ENCODE data around the gene STK32B. TPM values are rescaled to one million over a fixed set of nuclear protein-coding genes. Genes with fewer than 3 reads are reported as not detected.

The STK32B gene
- total and polyA plus RNA-seq, 2 of the 4 experiments (the other 2 are of a cell fraction), result 5.5 to 6.3 TPM

DNA sequence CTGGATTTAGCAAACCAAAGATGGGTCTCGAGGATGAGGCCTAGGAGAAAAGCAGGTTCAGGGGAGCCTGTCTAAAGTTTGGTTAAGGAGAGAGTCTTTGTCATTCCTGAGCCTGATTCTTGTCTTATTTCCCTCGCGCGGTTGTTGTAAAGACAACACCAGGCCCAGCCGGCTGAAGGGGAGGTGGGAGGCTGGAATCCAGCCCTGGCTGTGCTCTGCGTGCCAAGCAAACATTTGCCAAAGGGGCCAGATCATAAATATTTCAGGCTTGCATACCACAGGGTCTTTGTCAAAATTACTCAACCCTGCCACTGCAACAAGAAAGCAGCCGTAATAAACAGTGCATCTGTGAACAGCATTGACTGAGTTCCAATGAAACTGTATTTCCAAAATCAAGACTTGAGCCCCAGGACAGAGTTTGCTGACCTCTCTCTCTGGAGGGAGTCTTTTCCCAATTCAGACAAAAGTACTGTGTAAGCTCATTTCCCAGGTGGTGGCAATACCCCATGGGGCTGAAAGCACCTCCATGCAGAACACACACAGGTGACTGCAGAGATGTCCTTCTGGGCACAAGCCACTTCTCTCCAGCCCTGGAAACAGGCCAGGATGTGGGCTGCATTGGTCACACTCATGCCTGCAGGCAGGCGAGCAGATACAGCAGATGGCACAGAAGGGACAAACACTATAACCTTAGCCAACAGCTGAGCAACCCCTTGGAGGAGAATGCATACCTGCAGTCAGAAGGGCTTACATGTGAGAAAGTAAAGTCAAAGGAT lies 320.3 kb downstream of the STK32B start:
- Histone ChIP-seq H4K91ac (ENCODE audit: insufficient read depth, low read depth, low read length) (peak overlapping the region; percentile 96), H3K79me1 (ENCODE audit: low read depth in 1 of 2, low read length in 2 of 2) (peaks cover 0 to 12% of the 10 kb centered on the region in 2 experiments; a peak in 2 of 4 replicates), H2BK15ac (ENCODE audit: low read depth, low read length) (peak overlapping the region; percentile 69; the same call in 1 of the 3 replicates), H2BK20ac (ENCODE audit: low read depth, low read length) (peak overlapping the region; percentile 95), H3K18ac (ENCODE audit: low read depth, low read length) (peak overlapping the region; percentile 55), H2AFZ (replicated peaks; ENCODE audit: low read length, poor library complexity) (peak overlapping the region; percentile 15), H4K5ac (ENCODE audit: low read depth, low read length) (peak overlapping the region; percentile 69), H3K9me3 (ENCODE audit: control insufficient read depth, insufficient read depth, low read length) (peaks cover 7% of the 10 kb centered on the region), H2BK5ac (ENCODE audit: low read depth, low read length, poor library complexity, severe bottlenecking) (peak overlapping the region; percentile 69), H3K4me2 (ENCODE audit: low read depth, low read length) (peak overlapping the region; percentile 36; the same call in 1 of the 2 replicates), H3K4me1 (ENCODE audit: control insufficient read depth, insufficient read depth, low read length) (peaks cover 9% of the 10 kb centered on the region), H2BK120ac (ENCODE audit: low read depth, low read length) (peak overlapping the region; percentile 94), H2AK5ac (ENCODE audit: low read depth, low read length) (peak overlapping the region; percentile 76), H3K36me3 (ENCODE audit: control insufficient read depth, insufficient read depth, low read length) (no peaks in the 10 kb centered on the region), H4K8ac (ENCODE audit: low read depth in 2 of 2, low read length in 2 of 2) (peak overlapping the region; percentile 77 to 90), H3K4me3 (ENCODE audit: insufficient read depth, low read depth, low read length) (no peak overlapping the region), H3K56ac (ENCODE audit: extremely low read depth, insufficient read depth, low read length) (peak overlapping the region; percentile 82), H4K20me1 (ENCODE audit: insufficient read depth, low read length) (no peaks in the 10 kb centered on the region; the same call in 1 of the 2 replicates), H2AK9ac (replicated peaks; ENCODE audit: low read depth, low read length, poor library complexity) (peak overlapping the region; percentile 8), H3K23ac (ENCODE audit: low read depth, low read length) (peak overlapping the region; percentile 82), H3K27ac (ENCODE audit: insufficient read depth, low read length) (peak overlapping the region; percentile 61), H3K27me3 (ENCODE audit: control insufficient read depth, insufficient read depth, low read length) (no peaks in the 10 kb centered on the region), H3K14ac (replicated peaks; ENCODE audit: low read depth, low read length) (peak overlapping the region; percentile 70), H3K4ac (ENCODE audit: low read depth, low read length) (peak overlapping the region; percentile 95), H3K9me1 (ENCODE audit: insufficient read depth, low read length) (peaks cover 24% of the 10 kb centered on the region), H3K9ac (ENCODE audit: low read depth, low read length) (no peak overlapping the region)
- ChIA-PET CTCF (interaction anchor here (0.5 to 1.1 kb wide), 2 partner anchors 11 to 28 kb away, joined by 3 to 4 read pairs; no protein-coding TSS in a partner anchor), POLR2A (ENCODE audit: unreplicated experiment) (no interaction called here)
- BruUV-seq (replicated peaks), result no TSS peak
- intact Hi-C loops (cut with micrococcal nuclease) (loop anchor here (5.0 kb wide), 1 partner anchor 334 kb away; no protein-coding TSS in a partner anchor), dilution Hi-C loops (cut with HindIII; ENCODE audit: low sequenced_read_pairs, unreplicated experiment) (no loop called here), in situ Hi-C loops (cut with MboI; ENCODE audit: low sequenced_read_pairs) (no loop called here)
- 0 out of 2 replicates have a peak, but pooled peaks have one; percentile 26 for TF ChIP-seq FOS (IDR thresholded peaks at IDR 0.05; ENCODE audit: low read depth, low read length)
- TF ChIP-seq SMC3 (IDR thresholded peaks at IDR 0.05; ENCODE audit: low read depth, low read length), result no peak
- TF ChIP-seq CEBPB (IDR thresholded peaks at IDR 0.05; ENCODE audit: low read depth, low read length), result peak; percentile 63; the same call in 1 of the 2 replicates
- peak; percentile 60 for ATAC-seq (ENCODE audit: low read depth)
- WGBS, 2 experiments (ENCODE audit: extremely low coverage in 2 of 2, insufficient read length in 1 of 2), result 43% methylated on average over 3 of the region's 8 CpGs; no CpG with 5 or more reads in 1 of the 2 experiments
- DNase-seq, result peak; percentile 80
